HL-60 (cell line): Measurements from ENCODE around the gene PTBP1.
"Not testable (repeated sequence)": the region's sequence is repeated elsewhere in the genome, so short reads cannot be mapped to it uniquely, and the experiment has no call there.

ENCODE experiments used
- DNase-seq, 2 experiments: peaks; one replicate each; pipeline ENCODE4 v3.0.0-alpha.2; 2010 to 2020; ENCODE audit warnings: low read depth in 1 of 2, low spot score in 1 of 2
- H3K27ac ChIP-seq: fragments of 250-450 bp; sonication (Bioruptor Pico); replicated peaks from 2 replicates; pipeline ENCODE4 v1.5.1; 2020; ENCODE audit warnings: mild to moderate bottlenecking, moderate library complexity
- H3K27me3 ChIP-seq: fragments of 250-450 bp; sonication (Bioruptor Pico); 2 replicates; pipeline ENCODE4 v1.5.1; 2021; ENCODE audit warnings: mild to moderate bottlenecking, moderate library complexity; ENCODE audit not compliant: insufficient read depth, poor library complexity, severe bottlenecking
- H3K4me3 ChIP-seq: replicated peaks from 2 replicates; pipeline ENCODE4 v1.5.1; 2011; ENCODE audit warnings: mild to moderate bottlenecking, control low read depth, low read length; ENCODE audit not compliant: insufficient read depth
- GABPA ChIP-seq: IDR thresholded peaks from 2 replicates; pipeline ENCODE4 v1.6.1; 2012; ENCODE audit warnings: low read depth
- POLR2AphosphoS5 ChIP-seq: IDR thresholded peaks from 2 replicates; pipeline ENCODE4 v1.6.1; 2012; ENCODE audit warnings: low read depth
- SPI1 ChIP-seq: IDR thresholded peaks from 2 replicates; pipeline ENCODE4 v1.6.1; 2012; ENCODE audit warnings: low read depth, mild to moderate bottlenecking, borderline replicate concordance
- TF ChIP-seq, protein P1 (sequence below): IDR thresholded peaks from one replicate; pipeline ENCODE4 v1.5.1; 2011; ENCODE audit warnings: low read length, control low read depth, inconsistent platforms; ENCODE audit not compliant: insufficient read depth
- TF ChIP-seq, protein P2 (sequence below): IDR thresholded peaks from 2 replicates; pipeline ENCODE4 v1.6.1; 2012; ENCODE audit warnings: low read depth; ENCODE audit not compliant: insufficient replicate concordance

Gene PTBP1

DNA sequence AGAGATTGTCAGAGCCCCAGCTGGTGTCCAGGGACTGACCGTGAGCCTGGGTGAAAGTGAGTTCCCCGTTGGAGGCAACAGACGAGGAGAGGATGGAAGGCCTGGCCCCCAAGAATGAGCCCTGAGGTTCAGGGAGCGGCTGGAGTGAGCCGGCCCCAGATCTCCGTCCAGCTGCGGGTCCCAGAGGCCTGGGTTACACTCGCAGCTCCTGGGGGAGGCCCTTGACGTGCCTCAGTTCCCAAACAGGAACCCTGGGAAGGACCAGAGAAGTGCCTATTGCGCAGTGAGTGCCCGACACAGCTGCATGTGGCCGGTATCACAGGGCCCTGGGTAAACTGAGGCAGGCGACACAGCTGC is 53.7 kb downstream of the PTBP1 start:
- DNase-seq: no peak
- H3K27me3 ChIP-seq: no peaks in the 10 kb centered on the region
- H3K4me3 ChIP-seq: peak overlapping the region; percentile 35
- no peak for TF ChIP-seq POLR2AphosphoS5
- no peak for TF ChIP-seq GABPA
- TF ChIP-seq SPI1: no peak
- TF ChIP-seq, protein P1, sequence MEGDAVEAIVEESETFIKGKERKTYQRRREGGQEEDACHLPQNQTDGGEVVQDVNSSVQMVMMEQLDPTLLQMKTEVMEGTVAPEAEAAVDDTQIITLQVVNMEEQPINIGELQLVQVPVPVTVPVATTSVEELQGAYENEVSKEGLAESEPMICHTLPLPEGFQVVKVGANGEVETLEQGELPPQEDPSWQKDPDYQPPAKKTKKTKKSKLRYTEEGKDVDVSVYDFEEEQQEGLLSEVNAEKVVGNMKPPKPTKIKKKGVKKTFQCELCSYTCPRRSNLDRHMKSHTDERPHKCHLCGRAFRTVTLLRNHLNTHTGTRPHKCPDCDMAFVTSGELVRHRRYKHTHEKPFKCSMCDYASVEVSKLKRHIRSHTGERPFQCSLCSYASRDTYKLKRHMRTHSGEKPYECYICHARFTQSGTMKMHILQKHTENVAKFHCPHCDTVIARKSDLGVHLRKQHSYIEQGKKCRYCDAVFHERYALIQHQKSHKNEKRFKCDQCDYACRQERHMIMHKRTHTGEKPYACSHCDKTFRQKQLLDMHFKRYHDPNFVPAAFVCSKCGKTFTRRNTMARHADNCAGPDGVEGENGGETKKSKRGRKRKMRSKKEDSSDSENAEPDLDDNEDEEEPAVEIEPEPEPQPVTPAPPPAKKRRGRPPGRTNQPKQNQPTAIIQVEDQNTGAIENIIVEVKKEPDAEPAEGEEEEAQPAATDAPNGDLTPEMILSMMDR: no peak
- TF ChIP-seq, protein P2, sequence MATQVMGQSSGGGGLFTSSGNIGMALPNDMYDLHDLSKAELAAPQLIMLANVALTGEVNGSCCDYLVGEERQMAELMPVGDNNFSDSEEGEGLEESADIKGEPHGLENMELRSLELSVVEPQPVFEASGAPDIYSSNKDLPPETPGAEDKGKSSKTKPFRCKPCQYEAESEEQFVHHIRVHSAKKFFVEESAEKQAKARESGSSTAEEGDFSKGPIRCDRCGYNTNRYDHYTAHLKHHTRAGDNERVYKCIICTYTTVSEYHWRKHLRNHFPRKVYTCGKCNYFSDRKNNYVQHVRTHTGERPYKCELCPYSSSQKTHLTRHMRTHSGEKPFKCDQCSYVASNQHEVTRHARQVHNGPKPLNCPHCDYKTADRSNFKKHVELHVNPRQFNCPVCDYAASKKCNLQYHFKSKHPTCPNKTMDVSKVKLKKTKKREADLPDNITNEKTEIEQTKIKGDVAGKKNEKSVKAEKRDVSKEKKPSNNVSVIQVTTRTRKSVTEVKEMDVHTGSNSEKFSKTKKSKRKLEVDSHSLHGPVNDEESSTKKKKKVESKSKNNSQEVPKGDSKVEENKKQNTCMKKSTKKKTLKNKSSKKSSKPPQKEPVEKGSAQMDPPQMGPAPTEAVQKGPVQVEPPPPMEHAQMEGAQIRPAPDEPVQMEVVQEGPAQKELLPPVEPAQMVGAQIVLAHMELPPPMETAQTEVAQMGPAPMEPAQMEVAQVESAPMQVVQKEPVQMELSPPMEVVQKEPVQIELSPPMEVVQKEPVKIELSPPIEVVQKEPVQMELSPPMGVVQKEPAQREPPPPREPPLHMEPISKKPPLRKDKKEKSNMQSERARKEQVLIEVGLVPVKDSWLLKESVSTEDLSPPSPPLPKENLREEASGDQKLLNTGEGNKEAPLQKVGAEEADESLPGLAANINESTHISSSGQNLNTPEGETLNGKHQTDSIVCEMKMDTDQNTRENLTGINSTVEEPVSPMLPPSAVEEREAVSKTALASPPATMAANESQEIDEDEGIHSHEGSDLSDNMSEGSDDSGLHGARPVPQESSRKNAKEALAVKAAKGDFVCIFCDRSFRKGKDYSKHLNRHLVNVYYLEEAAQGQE: no peak
- peak overlapping the region; percentile 77 for H3K27ac ChIP-seq

DNA sequence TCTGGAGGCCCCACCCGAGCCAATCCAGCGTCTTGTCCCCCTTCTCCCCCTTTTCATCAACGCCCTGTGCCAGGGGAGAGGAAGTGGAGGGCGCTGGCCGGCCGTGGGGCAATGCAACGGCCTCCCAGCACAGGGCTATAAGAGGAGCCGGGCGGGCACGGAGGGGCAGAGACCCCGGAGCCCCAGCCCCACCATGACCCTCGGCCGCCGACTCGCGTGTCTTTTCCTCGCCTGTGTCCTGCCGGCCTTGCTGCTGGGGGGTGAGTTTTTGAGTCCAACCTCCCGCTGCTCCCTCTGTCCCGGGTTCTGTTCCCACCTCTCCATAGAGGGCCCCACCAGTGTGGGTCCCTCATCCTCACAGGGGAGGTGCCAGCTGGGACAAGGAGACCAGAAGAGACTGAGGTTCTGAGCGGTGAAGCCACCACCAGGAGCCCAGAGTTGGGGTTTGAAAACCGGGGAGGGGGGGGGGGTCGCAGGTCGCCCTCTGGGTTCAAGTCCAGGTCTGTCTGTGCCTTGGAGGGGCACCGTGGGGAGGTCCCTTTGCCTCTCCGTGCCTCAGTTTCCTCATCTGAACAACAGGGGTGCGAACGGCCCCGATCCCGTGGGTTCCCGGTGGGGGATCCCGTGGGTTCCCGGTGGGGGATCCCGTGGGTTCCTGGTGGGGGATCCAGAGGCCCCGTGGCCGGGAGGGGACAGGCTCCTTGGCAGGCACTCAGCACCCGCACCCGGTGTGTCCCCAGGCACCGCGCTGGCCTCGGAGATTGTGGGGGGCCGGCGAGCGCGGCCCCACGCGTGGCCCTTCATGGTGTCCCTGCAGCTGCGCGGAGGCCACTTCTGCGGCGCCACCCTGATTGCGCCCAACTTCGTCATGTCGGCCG is 55.1 kb downstream of the PTBP1 start, which contains the start of gene ELANE:
ELANE (plus strand) TSS at position 168 of the 878 bp plus-strand sequence; CDS start at position 194, 26 bp downstream.
- peak; percentile 70 to 72 for DNase-seq
- Histone ChIP-seq H3K27me3 (no peaks in the 10 kb centered on the region), H3K4me3 (peak within 1 kb of the TSS; percentile 70), H3K27ac (peak within 1 kb of the TSS; percentile 89)
- TF ChIP-seq SPI1 (peak; percentile 93), GABPA (no peak), POLR2AphosphoS5 (peak; percentile 77)
- TF ChIP-seq, protein P2: peak; percentile 26

DNA sequence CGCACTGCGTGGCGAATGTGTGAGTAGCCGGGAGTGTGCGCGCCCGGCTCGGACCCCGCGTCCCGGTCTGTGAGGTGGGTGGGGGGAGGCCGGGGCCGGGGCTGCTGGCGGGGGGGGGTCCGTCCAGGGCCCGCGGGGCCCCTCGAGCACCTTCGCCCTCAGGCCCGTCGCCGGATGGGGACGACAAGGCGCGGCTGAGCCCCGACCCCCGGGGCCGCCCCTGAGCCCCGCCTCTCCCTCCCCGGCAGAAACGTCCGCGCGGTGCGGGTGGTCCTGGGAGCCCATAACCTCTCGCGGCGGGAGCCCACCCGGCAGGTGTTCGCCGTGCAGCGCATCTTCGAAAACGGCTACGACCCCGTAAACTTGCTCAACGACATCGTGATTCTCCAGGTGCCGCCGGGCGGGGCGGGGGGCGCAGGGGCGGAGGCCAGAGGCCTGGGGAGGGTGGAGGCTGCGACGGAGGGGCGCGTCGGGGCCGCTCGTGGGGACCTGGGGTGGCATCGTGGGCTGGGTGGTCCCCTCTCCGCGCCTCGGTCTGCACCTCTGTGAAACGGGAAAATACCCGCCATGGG is 55.8 kb downstream of the PTBP1 start:
- Histone ChIP-seq H3K27me3 (no peaks in the 10 kb centered on the region), H3K27ac (peak overlapping the region; percentile 89), H3K4me3 (peak overlapping the region; percentile 70)
- no peak for TF ChIP-seq POLR2AphosphoS5
- TF ChIP-seq GABPA: no peak
- no peak for TF ChIP-seq SPI1
- TF ChIP-seq, protein P1: no peak
- TF ChIP-seq, protein P2: no peak
- no peak for DNase-seq

DNA sequence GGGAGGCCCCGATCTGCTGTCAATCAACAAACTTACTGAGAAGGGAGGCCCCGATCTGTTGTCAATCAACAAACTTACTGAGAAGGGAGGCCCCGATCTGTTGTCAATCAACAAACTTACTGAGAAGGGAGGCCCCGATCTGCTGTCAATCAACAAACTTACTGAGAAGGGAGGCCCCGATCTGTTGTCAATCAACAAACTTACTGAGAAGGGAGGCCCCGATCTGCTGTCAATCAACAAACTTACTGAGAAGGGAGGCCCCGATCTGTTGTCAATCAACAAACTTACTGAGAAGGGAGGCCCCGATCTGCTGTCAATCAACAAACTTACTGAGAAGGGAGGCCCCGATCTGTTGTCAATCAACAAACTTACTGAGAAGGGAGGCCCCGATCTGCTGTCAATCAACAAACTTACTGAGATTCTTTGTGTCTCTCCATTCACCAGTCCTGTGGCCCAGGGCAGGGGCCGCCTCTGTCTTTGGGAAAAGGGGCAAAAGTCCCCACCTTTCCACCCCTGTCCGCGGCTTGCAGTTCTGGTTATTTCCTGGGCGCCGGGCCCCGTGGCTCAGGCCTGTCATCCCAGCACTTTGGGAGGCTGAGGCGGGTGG is 56.5 kb downstream of the PTBP1 start:
- not testable (repeated sequence) for H3K27me3 ChIP-seq, DNase-seq, H3K27ac ChIP-seq

More for the DNA sequence above, 56.5 kb downstream of the PTBP1 start:
- H3K4me3 ChIP-seq: peak overlapping the region; percentile 70
